GM23338 (cell line): Measurements from ENCODE around the gene SMIM12. TPM values are rescaled to one million over a fixed set of nuclear protein-coding genes. Genes with fewer than 3 reads are reported as not detected.

Source experiments
- ATAC-seq: fragments of 200-7000 bp; cut with Tn5 transposase; 3 replicates; pipeline ENCODE4 v1.9.1; 2020
- DNase-seq: peaks from one replicate; pipeline ENCODE4 v3.0.0-alpha.2; 2015; ENCODE audit warnings: low spot score
- H2AFZ ChIP-seq: fragments of 200-600 bp; sonication (generic); 2 replicates; pipeline ENCODE4 v1.8.0; 2016; ENCODE audit warnings: antibody characterized with exemption, mild to moderate bottlenecking, moderate library complexity
- H3F3A ChIP-seq: fragments of 200-600 bp; sonication (generic); replicated peaks from 2 replicates; pipeline ENCODE4 v1.8.0; 2017; ENCODE audit warnings: antibody characterized with exemption, mixed run types, low read depth
- H3K27ac ChIP-seq: fragments of 200-600 bp; sonication (generic); 2 replicates; pipeline ENCODE4 v1.6.1; 2016; ENCODE audit warnings: low read depth
- H3K27me3 ChIP-seq: fragments of 200-600 bp; sonication (generic); 2 replicates; pipeline ENCODE4 v1.8.0; 2016; ENCODE audit warnings: mild to moderate bottlenecking, mixed run types, moderate library complexity; ENCODE audit not compliant: insufficient read depth
- H3K36me3 ChIP-seq: fragments of 200-600 bp; sonication (generic); 2 replicates; pipeline ENCODE4 v1.8.0; 2016; ENCODE audit warnings: mild to moderate bottlenecking; ENCODE audit not compliant: insufficient read depth
- H3K4me1 ChIP-seq: fragments of 200-600 bp; sonication (generic); 2 replicates; pipeline ENCODE4 v1.8.0; 2016; ENCODE audit warnings: mild to moderate bottlenecking, moderate library complexity; ENCODE audit not compliant: insufficient read depth
- H3K4me2 ChIP-seq: fragments of 200-600 bp; sonication (generic); 2 replicates; pipeline ENCODE4 v1.7.1; 2017; ENCODE audit warnings: mixed run types
- H3K4me3 ChIP-seq: fragments of 200-600 bp; sonication (generic); 2 replicates; pipeline ENCODE4 v1.6.1; 2016; ENCODE audit warnings: mixed run types
- H3K79me2 ChIP-seq: fragments of 200-600 bp; sonication (generic); replicated peaks from 2 replicates; pipeline ENCODE4 v1.8.0; 2017; ENCODE audit warnings: mild to moderate bottlenecking; ENCODE audit not compliant: insufficient read depth
- H3K9me2 ChIP-seq: fragments of 200-600 bp; sonication (generic); 2 replicates; pipeline ENCODE4 v1.8.0; 2017; ENCODE audit not compliant: insufficient read depth
- H4K20me1 ChIP-seq: fragments of 200-600 bp; sonication (generic); replicated peaks from 2 replicates; pipeline ENCODE4 v1.8.0; 2017; ENCODE audit warnings: mild to moderate bottlenecking; ENCODE audit not compliant: insufficient read depth
- H3K27ac Mint-ChIP-seq: 2 replicates; pipeline ENCODE4 v1.8.0; 2020; ENCODE audit warnings: inconsistent platforms, mild to moderate bottlenecking, moderate library complexity, mixed read lengths
- H3K27me3 Mint-ChIP-seq: 3 replicates; pipeline ENCODE4 v1.8.0; 2022; ENCODE audit warnings: low read depth, mild to moderate bottlenecking, moderate library complexity, mixed read lengths, inconsistent platforms; ENCODE audit not compliant: insufficient read depth, poor library complexity
- H3K36me3 Mint-ChIP-seq: 3 replicates; pipeline ENCODE4 v1.8.0; 2021; ENCODE audit warnings: low read depth, mild to moderate bottlenecking, inconsistent platforms, moderate library complexity, mixed read lengths
- H3K4me1 Mint-ChIP-seq: 3 replicates; pipeline ENCODE4 v1.8.0; 2020; ENCODE audit warnings: mild to moderate bottlenecking, inconsistent platforms, mixed read lengths
- H3K4me3 Mint-ChIP-seq: 3 replicates; pipeline ENCODE4 v1.8.0; 2021; ENCODE audit warnings: moderate library complexity, mild to moderate bottlenecking, inconsistent platforms, mixed read lengths
- H3K9me3 Mint-ChIP-seq: 3 replicates; pipeline ENCODE4 v1.8.0; 2020; ENCODE audit warnings: moderate library complexity, mild to moderate bottlenecking, inconsistent platforms, mixed read lengths
- CREB1 ChIP-seq: fragments of 250-450 bp; sonication (Bioruptor Pico); IDR thresholded peaks from 2 replicates; pipeline ENCODE4 v1.5.0; 2020; ENCODE audit warnings: low read depth, mild to moderate bottlenecking, moderate library complexity
- CTCF ChIP-seq, 2 experiments: fragments of 200-600 bp in 1 of 2; sonication (generic) in 1 of 2; conservative IDR thresholded peaks; 2 replicates each; pipeline versions ENCODE4 v1.5.1 to v1.6.1; 2016 to 2017; ENCODE audit warnings: antibody characterized with exemption in 2 of 2, low read depth in 2 of 2, mild to moderate bottlenecking in 2 of 2, moderate library complexity in 1 of 2
- ETS1 ChIP-seq: IDR thresholded peaks from 2 replicates; pipeline ENCODE4 v1.6.1; 2016; ENCODE audit warnings: antibody characterized with exemption
- EZH2 ChIP-seq: fragments of 200-600 bp; sonication (generic); IDR thresholded peaks from one replicate; pipeline ENCODE4 v1.8.0; 2017; ENCODE audit warnings: antibody characterized with exemption, mild to moderate bottlenecking, low read depth; ENCODE audit not compliant: unreplicated experiment
- EZH2phosphoT487 ChIP-seq: fragments of 200-600 bp; sonication (generic); IDR thresholded peaks from one replicate; pipeline ENCODE4 v1.8.1; 2018; ENCODE audit warnings: antibody characterized with exemption; ENCODE audit not compliant: unreplicated experiment
- JUNB ChIP-seq: IDR thresholded peaks from one replicate; pipeline ENCODE4 v1.6.1; 2016; ENCODE audit warnings: antibody characterized with exemption; ENCODE audit not compliant: unreplicated experiment
- NANOG ChIP-seq: IDR thresholded peaks from 2 replicates; pipeline ENCODE4 v1.6.1; 2016; ENCODE audit warnings: antibody characterized with exemption, borderline replicate concordance
- POLR2AphosphoS5 ChIP-seq: IDR thresholded peaks from 2 replicates; pipeline ENCODE4 v1.6.1; 2016; ENCODE audit warnings: antibody characterized with exemption, low read depth
- REST ChIP-seq: IDR thresholded peaks from one replicate; pipeline ENCODE4 v1.6.1; 2018; ENCODE audit warnings: antibody characterized with exemption; ENCODE audit not compliant: unreplicated experiment
- STAT1 ChIP-seq: IDR thresholded peaks from one replicate; pipeline ENCODE4 v1.6.1; 2016; ENCODE audit warnings: antibody characterized with exemption; ENCODE audit not compliant: unreplicated experiment
- ZNF114 ChIP-seq: fragments of 250-450 bp; sonication (Bioruptor Pico); IDR thresholded peaks from 2 replicates; pipeline ENCODE4 v1.5.0; 2020; ENCODE audit warnings: mild to moderate bottlenecking, moderate library complexity
- ZNF331 ChIP-seq: fragments of 250-450 bp; sonication (Bioruptor Pico); IDR thresholded peaks from 2 replicates; pipeline ENCODE4 v1.5.0; 2020; ENCODE audit warnings: low read depth, mild to moderate bottlenecking, moderate library complexity
- ZNF462 ChIP-seq: fragments of 250-450 bp; sonication (Bioruptor Pico); IDR thresholded peaks from 2 replicates; pipeline ENCODE4 v1.5.0; 2020; ENCODE audit warnings: mild to moderate bottlenecking, moderate library complexity
- polyA plus RNA-seq: library from polyadenylated mRNA; unstranded; fragments of >200 nt; fragmentation: Nextera tagmentation; extraction: Ambion mirVana; gene quantifications from 2 replicates; pipeline ENCODE4 v1.2.1, GENCODE V29; 2016
- total RNA-seq: library from RNA; depleted of rRNA; stranded (reverse); fragments of >200 nt; shearing (Covaris generic); gene quantifications from 2 replicates; pipeline ENCODE4 v1.2.3, GENCODE V29; 2014

SMIM12 gene
- total and polyA plus RNA-seq, 2 experiments from 2014 or later = 22.7 to 25.3 TPM

GRCh38 chr1:34833711-34834110 lies 25.8 kb downstream of the SMIM12 start:
- H3K27ac ChIP-seq = no peak overlapping the region
- H3K4me2 ChIP-seq = no peak overlapping the region
- no peaks in the 10 kb centered on the region for H3K4me1 ChIP-seq
- H3K27ac Mint-ChIP-seq = no peak overlapping the region
- H3K9me3 Mint-ChIP-seq = no peaks in the 10 kb centered on the region
- H3K4me1 Mint-ChIP-seq = peaks cover 3% of the 10 kb centered on the region; the same call in 2 of the 3 replicates
- no peak overlapping the region for H2AFZ ChIP-seq
- DNase-seq (no peak), ATAC-seq (no peak)
- no peaks in the 10 kb centered on the region for H3K36me3 ChIP-seq
- no peaks in the 10 kb centered on the region for H3K9me2 ChIP-seq
- no peaks in the 10 kb centered on the region for H3K36me3 Mint-ChIP-seq
- TF ChIP-seq ZNF331 (CRISPR knock-in tag) (no peak), ZNF462 (CRISPR knock-in tag) (no peak), ZNF114 (CRISPR knock-in tag) (no peak), CTCF (conservative IDR thresholded peaks at IDR 0.05; ENCODE audit: low read depth in 2 of 2) (no peak), ETS1 (no peak), NANOG (no peak), CREB1 (CRISPR knock-in tag) (no peak), STAT1 (no peak), JUNB (no peak), EZH2phosphoT487 (no peak), EZH2 (no peak), POLR2AphosphoS5 (no peak), REST (no peak)
- H3K27me3 ChIP-seq = no peaks in the 10 kb centered on the region
- H3K4me3 Mint-ChIP-seq = no peak overlapping the region
- no peak overlapping the region for H3K4me3 ChIP-seq
- H3K27me3 Mint-ChIP-seq = peaks cover 1% of the 10 kb centered on the region
- no peaks in the 10 kb centered on the region for H3K79me2 ChIP-seq
- H4K20me1 ChIP-seq = no peaks in the 10 kb centered on the region
- no peaks in the 10 kb centered on the region for H3F3A ChIP-seq
